ENCODE results near the gene LRRC8B.
"Not testable (repeated sequence)": the region's sequence is repeated elsewhere in the genome, so short reads cannot be mapped to it uniquely, and the experiment has no call there.

GRCh38 chr1:89592861-89593302 lies 68.3 kb downstream of the LRRC8B start:
- not testable (repeated sequence) for TF ChIP-seq CTCF (conservative IDR thresholded peaks at IDR 0.05; ENCODE audit: low read length); EZH2phosphoT487 (IDR thresholded peaks at IDR 0.05; ENCODE audit: borderline replicate concordance)

All from Loucy (cell line).